ENCODE data around the gene APOA1. TPM values are rescaled to one million over a fixed set of nuclear protein-coding genes. Genes with fewer than 3 reads are reported as not detected.
"Not testable (repeated sequence)": the region's sequence is repeated elsewhere in the genome, so short reads cannot be mapped to it uniquely, and the experiment has no call there.

Gene APOA1
- total RNA-seq, 1 donor from 2014 or later: 3.7 TPM

DNA sequence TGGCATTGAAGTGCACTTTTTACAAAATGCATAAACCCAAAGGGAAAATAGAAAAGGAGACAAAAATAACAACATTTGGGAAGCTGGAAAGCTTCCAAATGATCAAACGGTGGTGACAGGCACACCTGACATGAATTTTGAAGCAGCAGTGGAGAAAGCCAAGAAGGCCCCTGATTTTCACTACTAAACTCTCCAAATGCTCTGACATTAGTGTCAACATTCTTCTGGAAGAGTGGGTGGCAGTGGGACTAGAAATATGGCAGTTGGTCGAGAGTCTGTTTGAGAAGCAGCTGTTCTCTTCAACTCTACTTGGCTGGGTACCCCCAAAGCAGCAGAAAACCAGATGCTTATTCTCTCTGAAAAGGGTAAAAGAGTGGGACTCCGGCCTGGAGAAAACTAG is 33.4 kb downstream of the APOA1 start:
- Histone ChIP-seq H3K36me3 (no peaks in the 10 kb centered on the region), H3K9me3 (no peaks in the 10 kb centered on the region), H3K4me3 (no peak overlapping the region), H3K27ac (no peak overlapping the region), H3K27me3 (ENCODE audit: low read depth) (no peaks in the 10 kb centered on the region), H3K4me1 (no peaks in the 10 kb centered on the region)
- intact Hi-C loops (cut with DNase I): no loop called here
- TF ChIP-seq, protein P1, sequence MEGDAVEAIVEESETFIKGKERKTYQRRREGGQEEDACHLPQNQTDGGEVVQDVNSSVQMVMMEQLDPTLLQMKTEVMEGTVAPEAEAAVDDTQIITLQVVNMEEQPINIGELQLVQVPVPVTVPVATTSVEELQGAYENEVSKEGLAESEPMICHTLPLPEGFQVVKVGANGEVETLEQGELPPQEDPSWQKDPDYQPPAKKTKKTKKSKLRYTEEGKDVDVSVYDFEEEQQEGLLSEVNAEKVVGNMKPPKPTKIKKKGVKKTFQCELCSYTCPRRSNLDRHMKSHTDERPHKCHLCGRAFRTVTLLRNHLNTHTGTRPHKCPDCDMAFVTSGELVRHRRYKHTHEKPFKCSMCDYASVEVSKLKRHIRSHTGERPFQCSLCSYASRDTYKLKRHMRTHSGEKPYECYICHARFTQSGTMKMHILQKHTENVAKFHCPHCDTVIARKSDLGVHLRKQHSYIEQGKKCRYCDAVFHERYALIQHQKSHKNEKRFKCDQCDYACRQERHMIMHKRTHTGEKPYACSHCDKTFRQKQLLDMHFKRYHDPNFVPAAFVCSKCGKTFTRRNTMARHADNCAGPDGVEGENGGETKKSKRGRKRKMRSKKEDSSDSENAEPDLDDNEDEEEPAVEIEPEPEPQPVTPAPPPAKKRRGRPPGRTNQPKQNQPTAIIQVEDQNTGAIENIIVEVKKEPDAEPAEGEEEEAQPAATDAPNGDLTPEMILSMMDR (IDR thresholded peaks at IDR 0.05): no peak
- no peak for ATAC-seq
- DNase-seq: no peak

DNA sequence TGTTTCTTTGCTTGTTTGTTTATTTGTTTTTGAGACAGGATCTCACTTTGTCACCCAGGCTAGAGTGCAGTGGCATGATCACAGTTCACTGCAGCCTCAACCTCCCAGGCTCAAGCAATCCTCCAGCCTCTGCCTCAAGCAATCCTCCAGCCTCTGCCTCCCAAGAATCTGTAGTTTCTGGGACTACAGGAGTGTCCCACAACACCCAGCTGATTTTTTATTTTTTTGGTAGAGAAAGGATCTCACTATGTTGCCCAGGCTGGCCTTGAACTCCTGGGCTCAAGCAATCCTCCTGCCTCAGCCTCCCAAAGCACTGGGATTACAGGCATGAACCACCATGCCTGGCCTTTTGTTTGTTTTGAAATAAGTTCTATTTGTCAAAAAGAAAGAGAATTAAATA is 35.8 kb downstream of the APOA1 start:
- H3K9me3 ChIP-seq; H3K4me1 ChIP-seq; H3K27ac ChIP-seq; H3K36me3 ChIP-seq; H3K27me3 ChIP-seq (ENCODE audit: low read depth); intact Hi-C loops (cut with DNase I); ATAC-seq; DNase-seq; H3K4me3 ChIP-seq: not testable (repeated sequence)

DNA sequence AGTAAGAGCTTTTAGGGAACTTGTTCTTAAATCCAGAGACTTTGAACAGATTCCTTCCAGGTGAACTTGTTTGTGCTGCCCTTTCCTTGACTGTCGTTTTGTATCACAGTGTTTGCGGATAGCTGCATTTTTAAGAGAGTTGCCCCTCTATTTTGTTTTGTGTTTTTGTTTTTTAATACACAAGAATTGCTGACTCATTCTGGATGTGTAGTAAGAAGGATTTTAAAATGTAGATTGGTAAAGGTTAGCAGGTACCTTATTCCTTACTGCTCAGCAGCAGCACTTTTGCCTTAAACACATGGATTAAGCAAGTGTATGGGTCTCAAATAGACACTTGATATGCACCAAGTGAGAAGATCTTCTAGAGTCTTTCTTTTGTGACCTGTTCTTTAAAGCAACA is 36.8 kb downstream of the APOA1 start:
- Histone ChIP-seq H3K4me3 (no peak overlapping the region), H3K4me1 (no peaks in the 10 kb centered on the region), H3K36me3 (no peaks in the 10 kb centered on the region), H3K9me3 (no peaks in the 10 kb centered on the region), H3K27me3 (ENCODE audit: low read depth) (no peaks in the 10 kb centered on the region), H3K27ac (no peak overlapping the region)
- ATAC-seq (no peak), DNase-seq (no peak)
- TF ChIP-seq, protein P1 (IDR thresholded peaks at IDR 0.05): no peak
- intact Hi-C loops (cut with DNase I): no loop called here

DNA sequence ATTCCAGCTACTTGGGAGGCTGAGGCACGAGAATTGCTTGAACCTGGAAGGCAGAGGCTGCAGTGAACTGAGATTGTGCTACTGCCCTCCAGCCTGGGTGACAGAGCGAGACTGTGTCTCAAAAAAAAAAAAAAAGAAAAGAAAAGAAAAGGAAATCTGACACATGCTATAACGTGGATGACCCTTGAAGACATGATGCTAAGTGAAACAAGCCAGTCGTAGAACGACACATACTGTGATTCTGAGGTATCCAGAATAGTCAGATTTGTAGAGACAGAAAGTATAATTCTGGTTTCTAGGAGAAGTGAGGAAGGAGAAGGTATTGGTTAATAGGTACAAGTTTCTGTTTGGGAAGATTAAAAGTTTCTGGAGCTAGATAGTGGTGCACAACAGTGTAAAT is 39.1 kb downstream of the APOA1 start:
- intact Hi-C loops (cut with DNase I): no loop called here

DNA sequence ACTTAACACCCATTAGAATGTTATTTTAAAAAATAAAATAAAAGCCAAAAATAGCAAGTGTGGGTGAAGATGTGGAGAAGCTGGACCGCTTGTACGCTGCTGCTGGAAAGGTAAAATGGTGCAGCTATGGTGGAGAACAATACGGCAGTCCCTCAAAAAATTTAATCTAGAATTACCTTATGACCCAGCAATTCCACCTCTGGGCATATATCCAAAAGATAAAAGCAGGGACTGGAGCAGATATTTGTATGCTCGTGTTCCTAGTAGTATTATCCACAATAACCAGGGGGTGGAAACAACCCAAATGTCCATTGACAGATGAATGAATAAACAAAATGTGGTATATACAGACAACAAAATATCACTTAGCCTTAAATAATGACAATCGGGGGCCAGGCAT is 39.6 kb downstream of the APOA1 start:
- ATAC-seq (no peak), DNase-seq (no peak)
- no peak overlapping the region for H3K4me3 ChIP-seq
- TF ChIP-seq, protein P1 (IDR thresholded peaks at IDR 0.05): no peak
- H3K4me1 ChIP-seq: no peaks in the 10 kb centered on the region
- no peaks in the 10 kb centered on the region for H3K27me3 ChIP-seq (ENCODE audit: low read depth)
- intact Hi-C loops (cut with DNase I): no loop called here
- no peaks in the 10 kb centered on the region for H3K36me3 ChIP-seq
- H3K9me3 ChIP-seq: no peaks in the 10 kb centered on the region
- no peak overlapping the region for H3K27ac ChIP-seq

More for the DNA sequence above, 39.1 kb downstream of the APOA1 start:
- TF ChIP-seq, protein P1 (IDR thresholded peaks at IDR 0.05): no peak
- ATAC-seq (no peak), DNase-seq (no peak)
- no peaks in the 10 kb centered on the region for H3K27me3 ChIP-seq (ENCODE audit: low read depth)
- H3K27ac ChIP-seq: no peak overlapping the region
- H3K36me3 ChIP-seq: no peaks in the 10 kb centered on the region
- H3K9me3 ChIP-seq: no peaks in the 10 kb centered on the region
- H3K4me3 ChIP-seq: no peak overlapping the region
- no peaks in the 10 kb centered on the region for H3K4me1 ChIP-seq

DNA sequence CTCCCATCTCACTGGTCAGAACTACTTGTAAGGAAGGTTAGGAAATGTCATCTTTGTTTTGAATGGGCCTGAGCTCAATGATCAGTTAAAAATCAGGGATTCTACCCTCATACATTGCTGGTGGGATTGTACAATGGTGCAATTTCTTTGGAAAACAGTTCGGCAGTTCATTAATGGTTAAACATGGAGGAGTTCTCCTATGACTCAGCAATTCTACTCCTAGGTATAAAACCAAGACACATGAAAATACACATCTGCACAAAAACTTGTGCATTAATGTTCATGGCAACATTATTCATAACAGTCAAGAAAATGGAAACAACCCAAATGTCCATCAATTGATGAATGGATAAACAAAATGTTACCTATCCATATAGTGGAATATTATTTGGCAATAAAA is 40.9 kb downstream of the APOA1 start:
- ATAC-seq: no peak
- TF ChIP-seq, protein P1 (IDR thresholded peaks at IDR 0.05): no peak
- H3K27ac ChIP-seq: no peak overlapping the region
- no peak for DNase-seq
- H3K4me1 ChIP-seq: peaks cover 2% of the 10 kb centered on the region
- no peaks in the 10 kb centered on the region for H3K27me3 ChIP-seq (ENCODE audit: low read depth)
- H3K9me3 ChIP-seq: no peaks in the 10 kb centered on the region
- H3K36me3 ChIP-seq: no peaks in the 10 kb centered on the region
- no peak overlapping the region for H3K4me3 ChIP-seq
- intact Hi-C loops (cut with DNase I): no loop called here
